ENCODE results near the gene SLX4IP.

Gene SLX4IP

GRCh38 chr20:10554285-10554684 is 119.2 kb downstream of the SLX4IP start:
- FAIRE-seq, result no peak

GRCh38 chr20:10555393-10555792 is 120.3 kb downstream of the SLX4IP start:
- FAIRE-seq, result no peak

DNA sequence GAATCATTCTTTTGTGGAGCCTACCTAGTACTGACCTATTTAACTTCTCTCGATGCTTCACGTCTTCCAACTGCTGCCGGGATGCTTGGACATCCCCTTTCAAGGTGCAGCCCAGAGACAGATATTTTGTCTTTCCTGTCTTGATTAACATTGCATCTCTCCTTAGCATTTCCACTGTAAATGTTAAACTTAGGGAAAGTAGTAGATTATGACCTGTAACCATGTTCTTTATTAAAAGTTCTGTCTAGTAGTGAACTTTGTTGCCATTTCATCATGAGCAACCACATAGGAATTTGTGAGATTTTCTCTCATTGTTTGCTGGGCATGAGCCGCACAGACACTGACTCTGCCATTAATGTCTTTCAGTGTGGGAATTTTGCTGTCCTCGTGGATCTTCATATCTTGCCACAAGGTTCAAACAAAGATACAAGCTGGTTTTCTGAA is 120.8 kb downstream of the SLX4IP start:
- FAIRE-seq, result no peak

DNA sequence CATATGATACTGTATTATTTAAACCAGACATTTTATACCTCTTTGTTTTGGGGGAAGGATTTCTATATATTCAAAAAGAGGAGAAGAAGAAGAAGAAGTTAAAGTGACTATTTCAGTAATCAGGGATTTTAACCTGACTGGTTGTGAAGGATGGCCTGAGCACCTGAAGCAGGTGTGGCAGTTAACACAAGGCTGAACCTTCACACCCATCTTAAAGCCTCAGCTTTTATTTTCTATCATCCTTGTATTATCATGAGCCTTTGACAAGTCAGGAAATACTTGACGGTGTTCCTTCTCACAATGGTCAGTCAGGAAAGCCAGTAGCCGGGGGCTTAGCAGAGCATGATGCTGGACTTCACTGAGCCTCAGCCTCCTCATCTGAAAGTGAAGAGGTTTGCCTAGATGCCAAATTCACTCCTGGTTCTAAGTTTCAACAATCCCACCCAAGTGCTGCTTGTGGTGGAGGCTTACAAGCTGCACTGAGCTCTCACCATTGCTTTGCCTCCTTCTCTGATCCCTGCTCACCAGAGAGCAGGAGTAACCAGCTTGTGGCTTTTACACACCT is 121.5 kb downstream of the SLX4IP start:
- no peak for FAIRE-seq

- FAIRE-seq, result no peak
Observed at GRCh38 chr20:10557685-10558084, 122.6 kb downstream of the SLX4IP start.

DNA sequence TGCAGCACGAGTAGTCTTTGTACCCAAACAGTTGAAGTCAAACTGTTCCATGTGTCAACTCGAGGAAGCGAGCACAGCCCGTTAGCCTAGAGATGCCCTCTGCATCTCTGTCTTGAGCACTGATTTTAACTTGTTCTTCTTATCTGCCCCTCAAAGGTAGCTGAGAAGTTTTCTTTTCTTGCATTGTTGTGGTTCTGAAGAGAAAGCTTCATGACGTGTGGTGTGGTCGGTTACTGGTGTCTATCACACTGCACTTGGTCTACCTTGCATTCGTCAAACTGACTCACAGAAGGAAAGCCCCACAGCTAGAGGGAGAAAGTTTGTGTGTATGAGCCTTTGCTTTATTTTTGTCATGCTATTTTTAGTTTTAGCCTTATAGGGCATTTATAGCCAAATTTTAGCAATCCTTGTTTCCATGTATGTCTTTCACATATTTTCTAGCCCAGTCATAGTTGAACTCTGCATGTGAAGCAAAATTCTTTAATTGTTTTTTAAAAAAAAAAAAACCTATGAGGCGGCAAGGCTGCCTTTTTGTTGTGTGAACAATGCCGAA is 123.6 kb downstream of the SLX4IP start:
- FAIRE-seq, result no peak

- FAIRE-seq, result no peak
Observed at GRCh38 chr20:10559266-10559665, 124.2 kb downstream of the SLX4IP start.

DNA sequence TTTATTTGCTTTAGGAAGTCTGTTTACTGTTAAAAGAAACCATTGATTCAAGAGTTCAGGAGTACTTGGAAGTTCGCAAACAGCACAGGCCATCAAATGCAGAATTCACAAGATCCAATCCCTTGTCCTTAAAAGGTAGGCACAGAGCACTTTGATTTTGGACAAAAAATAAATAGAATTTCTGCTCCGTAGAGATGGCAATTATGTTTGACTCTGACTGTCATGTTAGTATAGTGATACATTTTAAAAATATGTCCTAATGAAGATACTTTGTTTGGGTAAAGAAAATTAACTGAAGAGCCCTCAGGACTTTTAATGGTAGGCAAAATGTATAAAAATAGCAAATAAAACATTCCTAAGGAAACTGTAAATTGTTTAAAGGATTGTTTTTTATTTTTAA is 125.6 kb downstream of the SLX4IP start:
- FAIRE-seq, result no peak

- no peak for FAIRE-seq
Observed at GRCh38 chr20:10561302-10561701, 126.2 kb downstream of the SLX4IP start.

GRCh38 chr20:10562899-10563298 is 127.8 kb downstream of the SLX4IP start:
- FAIRE-seq, result no peak

DNA sequence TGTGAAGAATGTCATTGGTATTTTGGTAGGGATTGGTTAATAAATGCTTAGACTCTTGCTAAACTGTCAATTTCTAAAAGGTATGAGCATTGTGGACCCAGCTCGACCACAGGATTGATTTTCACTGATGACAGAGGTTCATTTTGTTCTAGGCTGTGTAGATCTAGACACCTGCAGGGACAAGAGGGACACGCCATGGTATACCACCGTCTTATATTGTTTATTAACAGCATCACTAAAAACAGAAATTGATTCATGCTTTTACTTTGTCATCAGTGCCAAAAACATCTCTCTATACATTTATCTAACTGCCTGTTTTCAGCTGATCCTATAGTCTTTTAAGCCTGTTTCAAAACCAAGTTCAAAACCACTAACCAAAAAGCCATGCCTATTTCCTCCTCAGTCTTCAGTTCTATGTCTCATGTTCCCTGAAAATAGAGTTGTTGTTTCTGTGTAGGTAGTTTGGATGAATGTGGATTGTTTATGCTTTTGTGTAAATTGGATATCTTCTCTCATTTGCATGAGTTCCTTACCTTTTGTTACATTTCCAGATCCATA is 128.9 kb downstream of the SLX4IP start:
- no peak for FAIRE-seq

GRCh38 chr20:10565191-10565921 is 130.3 kb downstream of the SLX4IP start:
- FAIRE-seq, result no peak

DNA sequence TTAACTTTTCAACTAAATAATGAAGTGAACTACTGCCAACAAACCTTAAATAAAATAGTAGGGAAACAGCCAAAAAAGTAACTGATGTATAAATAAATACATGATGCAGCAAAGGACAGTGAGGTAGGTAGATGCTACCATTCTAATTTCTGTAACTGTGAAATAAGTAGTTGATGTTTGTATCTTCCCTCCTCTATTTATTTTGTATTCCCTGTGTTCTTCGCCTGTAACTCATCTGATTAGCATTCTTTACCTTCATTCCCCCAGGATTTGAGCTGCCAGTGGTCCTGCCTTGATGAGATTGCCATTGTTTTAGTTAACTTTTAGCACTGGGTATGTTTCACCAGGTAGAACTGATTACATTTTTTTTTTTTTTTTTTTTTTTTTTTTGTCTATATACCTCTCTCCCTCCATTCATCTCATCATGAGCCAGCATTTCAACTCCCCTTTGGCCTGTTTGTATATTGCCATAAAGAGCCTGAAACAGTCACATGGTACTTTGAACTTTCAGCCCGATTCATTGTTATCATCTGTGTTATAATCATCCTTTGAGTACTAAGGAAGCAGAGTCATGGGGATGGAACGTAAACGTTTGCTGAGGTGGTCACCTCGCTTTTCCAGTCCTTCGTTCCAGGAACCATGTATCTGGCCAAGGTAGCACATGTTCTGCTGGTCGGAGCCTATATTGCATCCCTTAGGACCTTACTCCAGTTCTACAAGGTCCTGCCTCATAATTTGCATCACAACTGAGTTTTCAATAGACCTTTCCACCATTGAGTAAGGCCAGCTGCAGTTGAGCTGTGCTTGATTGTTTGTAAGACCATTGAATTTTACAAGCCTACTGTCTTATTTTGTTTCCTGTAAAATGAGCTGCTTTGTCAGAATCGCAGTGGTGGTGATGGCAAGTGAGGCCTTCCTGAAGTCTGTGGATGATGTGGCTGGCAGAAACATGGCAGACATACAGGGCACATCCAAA is 131.1 kb downstream of the SLX4IP start:
- FAIRE-seq, result no peak

DNA sequence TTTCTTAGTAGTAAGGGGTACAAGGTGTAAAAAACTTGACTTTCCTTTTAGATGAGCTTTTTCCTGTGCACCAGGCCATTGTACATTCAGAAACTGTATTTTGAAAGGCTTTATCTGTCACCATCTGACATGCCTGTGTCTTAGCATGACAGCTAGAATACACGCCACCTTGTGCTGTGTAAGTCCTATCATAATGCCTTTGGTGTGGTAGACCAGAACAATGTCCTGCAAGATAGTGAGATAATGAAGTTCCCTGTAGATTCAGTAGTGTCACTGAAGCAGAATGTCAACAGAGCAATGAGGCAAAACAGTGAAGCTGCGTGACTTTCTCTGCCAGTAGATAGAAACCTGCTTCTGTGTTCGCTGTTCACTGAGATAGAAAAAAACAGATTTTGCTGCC is 132.9 kb downstream of the SLX4IP start:
- FAIRE-seq, result no peak

GRCh38 chr20:10571313-10571815 is 136.3 kb downstream of the SLX4IP start:
- FAIRE-seq, result no peak

DNA sequence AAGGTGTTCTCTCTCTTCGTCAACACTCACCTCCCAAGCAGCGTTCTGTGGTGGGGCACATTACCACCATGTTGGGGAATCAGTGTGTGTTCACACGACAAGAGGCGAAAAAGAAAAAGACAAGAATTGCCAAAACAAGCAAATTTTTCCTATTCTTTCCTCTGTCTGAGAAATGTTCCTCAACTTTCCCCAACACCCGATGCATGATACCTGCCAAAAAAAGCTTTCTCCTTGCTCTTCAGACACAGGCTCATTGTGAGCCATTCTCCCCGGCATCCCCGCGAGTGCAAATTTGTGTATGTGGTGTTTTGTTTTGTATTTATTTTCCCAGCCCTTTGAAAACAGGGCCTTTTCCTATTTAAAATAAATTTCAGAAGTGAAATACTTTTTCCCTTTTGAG is 137.7 kb downstream of the SLX4IP start:
- FAIRE-seq, result no peak

DNA sequence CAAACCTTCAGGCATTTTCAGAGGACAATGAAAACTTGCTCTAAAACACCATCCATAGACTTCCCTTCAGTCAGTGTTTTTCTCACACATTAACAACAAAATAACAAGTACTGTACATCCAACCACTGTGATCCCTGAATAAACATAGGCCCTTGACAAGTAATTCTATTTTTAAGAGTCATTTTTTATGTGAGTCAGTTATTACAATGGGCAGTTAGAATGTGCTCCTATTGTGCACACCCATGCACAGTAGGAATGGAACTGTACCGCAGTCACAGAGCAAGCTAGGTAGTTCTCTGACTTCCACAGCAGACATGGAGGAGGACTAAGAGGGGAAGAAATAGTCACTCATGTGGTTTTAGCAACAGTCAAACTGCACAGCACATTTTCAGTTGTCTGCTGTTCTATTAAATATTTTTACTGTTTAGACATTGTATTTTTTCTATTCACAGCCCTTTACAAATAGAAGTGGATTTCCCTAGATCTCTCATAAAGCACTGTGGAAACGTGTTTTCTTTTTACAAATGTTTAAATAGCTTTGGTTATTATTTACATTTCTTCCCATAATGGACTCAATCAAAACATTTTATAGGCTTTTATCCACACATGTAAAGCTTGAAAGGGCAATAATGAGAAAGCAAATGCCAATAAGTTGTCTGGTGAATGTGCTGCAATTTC is 138.3 kb downstream of the SLX4IP start:
- no peak for FAIRE-seq

DNA sequence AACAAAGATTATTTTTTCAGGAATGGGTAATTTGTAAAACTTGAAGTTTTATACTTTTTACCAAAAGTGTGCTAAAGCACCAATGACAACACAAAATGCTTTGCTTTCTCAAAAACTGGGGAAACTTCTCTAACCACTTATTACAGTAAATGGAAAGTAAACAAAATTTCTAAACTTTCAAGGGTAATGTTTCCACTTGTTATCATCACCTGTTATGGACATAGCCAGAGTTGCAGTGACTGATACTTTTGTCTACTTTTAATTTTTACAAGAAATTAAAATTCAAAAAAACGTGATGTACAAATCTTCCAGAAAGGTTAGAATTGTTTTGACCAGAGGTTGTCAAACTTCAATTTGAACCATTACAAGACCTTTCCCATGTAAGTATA is 138.8 kb downstream of the SLX4IP start:
- no peak for FAIRE-seq

DNA sequence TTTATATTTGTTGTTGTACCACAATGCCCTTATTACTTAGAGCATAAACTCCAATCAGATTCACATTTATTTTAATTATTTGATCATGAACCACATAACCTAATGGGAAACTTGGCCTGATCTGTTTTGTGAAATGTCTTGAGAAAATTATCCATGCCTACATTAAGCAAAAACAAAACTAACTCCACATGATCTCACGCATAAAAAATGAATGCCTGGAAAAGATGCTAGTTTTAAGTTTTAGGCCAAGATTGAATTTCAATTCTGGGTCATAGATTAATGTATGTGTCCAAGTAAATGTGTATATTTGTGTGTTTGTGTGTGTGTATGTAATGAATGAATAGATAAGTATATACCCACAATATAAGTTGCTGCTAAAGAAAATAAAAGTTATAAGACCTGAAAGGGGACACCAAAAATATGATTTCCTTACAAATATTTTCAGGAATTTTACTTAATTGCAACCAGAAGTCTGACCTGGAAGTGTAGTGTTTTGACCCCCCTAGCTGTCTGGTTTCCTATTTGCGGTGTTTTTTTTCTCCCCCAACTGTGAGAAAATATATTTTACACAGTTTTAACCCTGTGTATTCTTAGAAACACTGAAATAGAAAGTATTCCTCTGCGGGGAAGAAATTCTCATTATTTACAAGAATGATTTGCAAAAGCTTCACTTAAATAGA is 141.4 kb downstream of the SLX4IP start:
- FAIRE-seq, result no peak

DNA sequence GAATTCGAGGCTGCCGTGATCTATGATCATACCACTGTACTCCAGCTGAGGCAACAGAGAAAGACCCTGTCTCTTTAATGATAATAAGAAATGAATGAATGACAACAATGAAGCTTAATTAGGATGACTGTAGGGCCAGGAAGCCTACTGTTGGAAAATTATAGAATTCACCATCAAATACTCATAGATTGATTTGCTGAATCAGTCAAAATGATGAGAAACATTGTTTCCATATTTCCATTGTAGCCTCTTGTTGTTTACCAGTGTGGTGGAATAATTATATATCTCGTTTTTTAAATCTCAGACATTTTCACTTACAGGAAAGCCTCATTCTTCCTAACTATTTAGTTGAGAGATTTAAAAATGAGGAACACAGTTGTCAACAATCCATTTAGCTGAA is 142.5 kb downstream of the SLX4IP start:
- FAIRE-seq, result no peak

DNA sequence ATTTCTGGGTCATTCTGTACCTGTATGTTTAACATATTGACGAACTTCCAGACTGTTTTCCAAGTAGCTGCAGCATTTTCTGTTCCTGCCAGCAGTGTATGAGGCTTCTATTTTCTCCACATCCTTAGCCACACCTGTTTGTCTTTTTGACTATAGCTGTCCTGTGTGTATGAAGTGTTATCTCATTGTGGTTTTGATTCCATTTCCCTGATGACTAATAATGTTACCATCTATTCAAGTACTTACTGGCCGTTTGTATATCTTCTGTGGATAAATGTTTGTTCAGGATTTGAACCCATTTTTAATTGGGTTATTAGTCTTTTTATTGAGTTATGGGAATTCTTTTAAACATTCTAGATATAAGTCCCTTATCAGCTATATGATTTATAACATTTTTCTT is 143.5 kb downstream of the SLX4IP start:
- FAIRE-seq, result no peak

DNA sequence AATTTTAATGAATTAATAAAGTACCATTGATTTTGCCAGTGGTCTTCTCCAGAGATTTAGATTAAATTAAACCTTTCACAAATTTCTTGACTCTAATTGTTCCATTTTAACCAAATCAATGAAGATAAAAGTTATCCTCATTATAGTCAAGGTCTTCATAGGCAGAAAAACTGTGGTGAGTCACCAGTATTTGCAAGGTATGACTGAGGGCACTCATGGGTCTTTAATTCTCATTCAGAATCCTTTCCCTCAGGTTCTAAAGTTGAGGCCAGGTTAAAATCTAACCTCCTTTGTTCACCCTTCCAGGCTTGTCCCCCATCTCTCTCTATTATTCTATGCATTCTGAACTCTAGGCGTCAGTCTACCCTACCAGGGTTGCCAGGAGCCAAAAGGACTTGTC is 144.8 kb downstream of the SLX4IP start:
- no peak for FAIRE-seq

Measured in G401.6 (cell line).